H1 (cell line): ENCODE measurements around the gene ZYG11B. TPM values are rescaled to one million over a fixed set of nuclear protein-coding genes. Genes with fewer than 3 reads are reported as not detected.

Experiments
- CTCF ChIA-PET: fragments of 300-600 bp; sonication (Branson Sonifier 250); formaldehyde crosslinking; loops from one replicate; lab custom pipeline; 2021; ENCODE audit not compliant: partially characterized antibody; lab: Charles Lee
- POLR2A ChIA-PET: fragments of 300-600 bp; sonication (Branson Sonifier 250); formaldehyde crosslinking; loops from one replicate; lab custom pipeline; 2021; ENCODE audit warnings: inconsistent platforms; ENCODE audit not compliant: partially characterized antibody; lab: Charles Lee
- DNase-seq, 2 experiments: peaks; one replicate each; pipeline versions ENCODE4 v3.0.0 to v3.0.0-alpha.2; 2010 to 2022; ENCODE audit warnings: low spot score in 2 of 2, low read depth in 1 of 2, mixed read lengths in 1 of 2
- FAIRE-seq: peaks from 2 replicates; lab custom pipeline; 2011; peaks lifted over from hg19 to GRCh38; lab: Jason Lieb, UNC
- H2AFZ ChIP-seq: 2 replicates; pipeline ENCODE4 v1.8.1; 2012; ENCODE audit warnings: low read length, inconsistent platforms
- H2AK5ac ChIP-seq: 2 replicates; pipeline ENCODE4 v1.6.1; 2013; ENCODE audit warnings: low read depth, low read length
- H2BK120ac ChIP-seq: replicated peaks from 2 replicates; pipeline ENCODE3; 2013; ENCODE audit warnings: low read depth, low read length, inconsistent platforms
- H2BK12ac ChIP-seq: 2 replicates; pipeline ENCODE4 v1.6.1; 2013; ENCODE audit warnings: low read depth, low read length
- H2BK15ac ChIP-seq: 2 replicates; pipeline ENCODE4 v1.6.1; 2013; ENCODE audit warnings: low read length
- H2BK20ac ChIP-seq: 2 replicates; pipeline ENCODE4 v1.6.1; 2013; ENCODE audit warnings: low read length
- H2BK5ac ChIP-seq: 2 replicates; pipeline ENCODE4 v1.6.1; 2013; ENCODE audit warnings: low read depth, low read length
- H3K14ac ChIP-seq: 2 replicates; pipeline ENCODE4 v1.6.1; 2013; ENCODE audit warnings: inconsistent platforms; ENCODE audit not compliant: insufficient read length
- H3K18ac ChIP-seq: 2 replicates; pipeline ENCODE4 v1.6.1; 2013; ENCODE audit warnings: low read length; ENCODE audit errors: extremely low read depth
- H3K23ac ChIP-seq: 2 replicates; pipeline ENCODE4 v1.6.1; 2013; ENCODE audit warnings: inconsistent platforms; ENCODE audit not compliant: insufficient read length
- H3K23me2 ChIP-seq: 2 replicates; pipeline ENCODE4 v1.6.1; 2013; ENCODE audit warnings: low read depth, low read length
- H3K27ac ChIP-seq: 2 replicates; pipeline ENCODE4 v1.6.1; 2011; ENCODE audit warnings: low read depth, low read length, inconsistent platforms
- H3K27me3 ChIP-seq, 4 experiments: replicated peaks in 1 of 4; 1 replicate in 1 of 4; 2 replicates in 3 of 4; pipeline versions ENCODE4 v1.6.1 to v1.8.1; 2011 to 2013; ENCODE audit warnings: low read length in 3 of 4, mild to moderate bottlenecking in 3 of 4, inconsistent platforms in 2 of 4, mixed read lengths in 2 of 4, moderate library complexity in 1 of 4; ENCODE audit not compliant: control insufficient read depth in 3 of 4, insufficient read depth in 3 of 4; ENCODE audit errors: extremely low read depth in 1 of 4
- H3K36me3 ChIP-seq, 4 experiments: 2 replicates each; pipeline versions ENCODE4 v1.6.1 to v1.8.1; 2011 to 2013; ENCODE audit warnings: mild to moderate bottlenecking in 4 of 4, low read length in 3 of 4, moderate library complexity in 2 of 4, control low read depth in 1 of 4, inconsistent platforms in 1 of 4; ENCODE audit not compliant: insufficient read depth in 4 of 4, control insufficient read depth in 2 of 4
- H3K4ac ChIP-seq: replicated peaks from 2 replicates; pipeline ENCODE3; 2013; ENCODE audit warnings: low read length, low read depth, mixed read lengths, inconsistent platforms; ENCODE audit not compliant: insufficient read length
- H3K4me1 ChIP-seq, 4 experiments: replicated peaks in 1 of 4; 1 replicate in 1 of 4; 2 replicates in 3 of 4; pipeline versions ENCODE4 v1.6.1 to v1.8.1; 2011 to 2013; ENCODE audit warnings: low read length in 3 of 4, inconsistent platforms in 2 of 4, mixed read lengths in 1 of 4; ENCODE audit not compliant: insufficient read depth in 4 of 4, control insufficient read depth in 3 of 4
- H3K4me2 ChIP-seq, 2 experiments: 2 replicates each; pipeline versions ENCODE4 v1.6.1 to v1.8.1; 2011 to 2013; ENCODE audit warnings: low read depth in 2 of 2, low read length in 2 of 2, control low read depth in 1 of 2, inconsistent platforms in 1 of 2, mild to moderate bottlenecking in 1 of 2; ENCODE audit not compliant: insufficient read depth in 1 of 2
- H3K4me3 ChIP-seq, 4 experiments: fragments of 200-600, 300-600 bp in 1 of 4; sonication (generic), shearing (Covaris generic), sonication (Bioruptor Twin) in 1 of 4; 2 replicates each; pipeline versions ENCODE4 v1.5.1 to v1.8.1; 2011 to 2016; ENCODE audit warnings: low read length in 4 of 4, low read depth in 3 of 4, control low read depth in 2 of 4, inconsistent platforms in 2 of 4, mild to moderate bottlenecking in 2 of 4, mixed read lengths in 1 of 4, moderate library complexity in 1 of 4; ENCODE audit not compliant: insufficient read depth in 2 of 4; ENCODE audit errors: extremely low read depth in 1 of 4
- H3K56ac ChIP-seq: replicated peaks from 2 replicates; pipeline ENCODE3; 2013; ENCODE audit warnings: low read depth, mild to moderate bottlenecking, mixed read lengths, low read length, inconsistent platforms; ENCODE audit not compliant: insufficient read length
- H3K79me1 ChIP-seq: 2 replicates; pipeline ENCODE4 v1.6.1; 2013; ENCODE audit warnings: low read depth, low read length, control low read depth
- H3K79me2 ChIP-seq, 2 experiments: 2 replicates each; pipeline versions ENCODE4 v1.6.1 to v1.8.1; 2012 to 2013; ENCODE audit warnings: low read length in 2 of 2, mild to moderate bottlenecking in 2 of 2, inconsistent platforms in 1 of 2; ENCODE audit not compliant: insufficient read depth in 2 of 2, control insufficient read depth in 1 of 2
- H3K9ac ChIP-seq, 4 experiments: replicated peaks in 1 of 4; 1 replicate in 1 of 4; 2 replicates in 3 of 4; pipeline versions ENCODE4 v1.6.1 to v1.8.1; 2011 to 2013; ENCODE audit warnings: low read depth in 3 of 4, low read length in 3 of 4, control low read depth in 2 of 4, mild to moderate bottlenecking in 2 of 4, moderate library complexity in 2 of 4, inconsistent platforms in 1 of 4; ENCODE audit errors: extremely low read depth in 1 of 4
- H3K9me3 ChIP-seq, 2 experiments: 2 replicates each; pipeline versions ENCODE4 v1.6.1 to v1.8.1; 2012 to 2013; ENCODE audit warnings: mild to moderate bottlenecking in 2 of 2, moderate library complexity in 2 of 2, control low read depth in 1 of 2, inconsistent platforms in 1 of 2, low read depth in 1 of 2, low read length in 1 of 2, mixed read lengths in 1 of 2; ENCODE audit not compliant: insufficient read depth in 2 of 2
- H4K20me1 ChIP-seq, 2 experiments: replicated peaks in 1 of 2; 2 replicates each; pipeline versions ENCODE3 to v1.8.1; 2011 to 2013; ENCODE audit warnings: inconsistent platforms in 2 of 2, low read length in 2 of 2, mild to moderate bottlenecking in 1 of 2; ENCODE audit not compliant: insufficient read depth in 2 of 2, control insufficient read depth in 1 of 2
- H4K5ac ChIP-seq: 2 replicates; pipeline ENCODE4 v1.6.1; 2013; ENCODE audit warnings: low read length, low read depth, mixed read lengths, inconsistent platforms; ENCODE audit not compliant: insufficient read length
- H4K8ac ChIP-seq: 2 replicates; pipeline ENCODE4 v1.8.0; 2013; ENCODE audit warnings: mild to moderate bottlenecking, moderate library complexity, low read length, inconsistent platforms; ENCODE audit not compliant: insufficient read depth; ENCODE audit errors: extremely low read depth
- H4K91ac ChIP-seq: replicated peaks from 2 replicates; pipeline ENCODE3; 2013; ENCODE audit warnings: low read length, mixed read lengths, inconsistent platforms; ENCODE audit not compliant: insufficient read length
- POLR2A ChIP-seq, 2 experiments: IDR thresholded peaks; 1 replicate in 1 of 2; 2 replicates in 1 of 2; pipeline ENCODE4 v1.6.1; 2011; ENCODE audit warnings: low read depth in 2 of 2, low read length in 2 of 2, mild to moderate bottlenecking in 2 of 2; ENCODE audit errors: control extremely low read depth in 1 of 2
- WGBS, 2 experiments: shearing (Covaris generic) in 1 of 2; methylation state at CpG; one replicate each; pipeline versions ENCODE4 v1.1.6 to v1.1.7; 2013 to 2015; ENCODE audit warnings: low lambda C conversion rate in 2 of 2, mixed read lengths in 2 of 2, inconsistent platforms in 1 of 2, low coverage in 1 of 2, missing lambda C conversion rate in 1 of 2; ENCODE audit not compliant: insufficient replicate concordance in 2 of 2, insufficient coverage in 1 of 2, insufficient read length in 1 of 2; ENCODE audit errors: extremely low coverage in 1 of 2, missing lambda C conversion rate in 1 of 2; 5-methylcytosine and 5-hydroxymethylcytosine counted together
- polyA plus RNA-seq, 7 experiments: library from polyadenylated mRNA; depleted of rRNA in 3 of 7; stranded (reverse) in 5 of 7; unstranded in 2 of 7; fragments of >200 nt in 5 of 7; fragments of 200-250 nt in 2 of 7; gene quantifications; 1 replicate in 5 of 7; 2 replicates in 1 of 7; 4 replicates in 1 of 7; pipeline versions ENCODE4 v1.2.1 to v1.2.3, GENCODE V29; 2011 to 2013; ENCODE audit warnings: missing spikeins in 2 of 7, mixed read lengths in 2 of 7
- total RNA-seq: library from RNA; stranded (reverse); fragmentation: NEBNext Ultra II Directional; extraction: Animal tissue kit (Norgen Biotek cat#: 25700); gene quantifications from 2 replicates; pipeline ENCODE4 v1.2.1, GENCODE V29; 2021

Gene ZYG11B
- total and polyA plus RNA-seq, 2 of the 8 experiments (the other 6 are each of a cell fraction or from before 2014, with no cell fraction given): 4.4 to 20.9 TPM

DNA sequence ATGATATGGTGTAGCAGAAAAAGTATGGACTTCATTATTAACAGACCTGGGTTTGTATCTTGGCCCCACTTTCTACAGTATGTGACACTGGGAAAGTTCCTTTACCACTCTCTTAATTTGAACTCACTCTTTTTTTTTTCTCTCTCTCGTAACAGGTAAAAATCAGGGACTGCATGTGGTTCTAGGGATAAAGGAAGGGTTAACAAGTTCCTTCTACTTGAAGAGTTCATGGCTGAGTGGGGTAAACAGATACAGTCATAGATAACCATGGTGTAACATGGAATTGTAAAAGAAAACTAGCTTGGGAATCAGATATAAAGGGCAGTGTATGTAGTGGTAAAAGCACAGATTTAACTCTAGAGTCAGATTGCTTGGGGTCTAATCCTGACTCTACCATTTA is 21.2 kb downstream of the ZYG11B start:
- Histone ChIP-seq H3K79me1 (no peaks in the 10 kb centered on the region), H2BK15ac (no peak overlapping the region), H3K4me2 (no peak overlapping the region), H3K56ac (no peak overlapping the region), H3K9ac (no peak overlapping the region), H3K79me2 (0 out of 4 replicates have a peak, but pooled peaks cover 0 to 5% of the 10 kb centered on the region in 2 experiments), H3K4me3 (no peak overlapping the region), H3K23me2 (no peaks in the 10 kb centered on the region; the same call in 1 of the 2 replicates), H3K27ac (no peak overlapping the region), H3K18ac (no peak overlapping the region), H2AK5ac (no peak overlapping the region), H2BK120ac (no peak overlapping the region), H3K36me3 (no peaks in the 10 kb centered on the region), H3K9me3 (peaks cover 0 to 2% of the 10 kb centered on the region in 2 experiments; a peak in 1 of 4 replicates), H4K91ac (no peak overlapping the region), H3K27me3 (no peaks in the 10 kb centered on the region), H2BK5ac (no peak overlapping the region), H2AFZ (no peak overlapping the region), H3K4ac (no peak overlapping the region), H3K23ac (no peak overlapping the region), H3K14ac (no peak overlapping the region), H4K5ac (no peak overlapping the region), H2BK12ac (no peak overlapping the region), H2BK20ac (no peak overlapping the region), H3K4me1 (no peaks in the 10 kb centered on the region; a peak in 1 of 7 replicates), H4K20me1 (no peaks in the 10 kb centered on the region), H4K8ac (no peak overlapping the region)
- FAIRE-seq (no peak), DNase-seq (no peak)
- no peak for TF ChIP-seq POLR2A (IDR thresholded peaks at IDR 0.05; ENCODE audit: control extremely low read depth in 1 of 2, low read depth in 2 of 2, low read length in 2 of 2)
- ChIA-PET CTCF (interaction anchor here (0.9 to 1.2 kb wide), 3 partner anchors 11 to 78 kb away, joined by 3 to 4 read pairs (median 3); no protein-coding TSS in a partner anchor), POLR2A (no interaction called here)
- WGBS, 2 experiments: 93% methylated on average over 1 of the region's 1 CpG; no CpG with 5 or more reads in 1 of the 2 experiments
